ENCODE measurements around the gene LMAN2. TPM values are rescaled to one million over a fixed set of nuclear protein-coding genes. Genes with fewer than 3 reads are reported as not detected.

LMAN2 gene
- total RNA-seq, 6 donors from 2014 or later: 134 to 263 (median 177) TPM

- Histone ChIP-seq H3K27ac (peak overlapping the region in 2 of 4 donors; percentile 78 to 82), H3K27me3 (no peaks in the 10 kb centered on the region), H3K4me1 (peaks cover 33 to 57% (median 37%) of the 10 kb centered on the region in 4 donors), H3K9me3 (no peaks in the 10 kb centered on the region), H3K4me3 (peak overlapping the region in 3 of 4 donors; percentile 41 to 55 (median 48)), H3K36me3 (peaks cover 0 to 14% (median 0%) of the 10 kb centered on the region in 4 donors)
- WGBS, 2 donors: 26 to 58% methylated on average over 11 to 23 of the region's 42 CpGs
- TF ChIP-seq POLR2AphosphoS5 (IDR thresholded peaks at IDR 0.05) (no peak), CTCF (IDR thresholded peaks at IDR 0.05) (peak; percentile 33 to 78 (median 61)), EP300 (IDR thresholded peaks at IDR 0.05) (no peak), POLR2A (IDR thresholded peaks at IDR 0.05) (no peak)
- ATAC-seq (ENCODE audit: low FRiP score in 2 of 2) (peak; percentile 72 to 90), DNase-seq (peak; percentile 89 to 93)
Measured at GRCh38 chr5:177370488-177371119, 19.1 kb upstream of the LMAN2 start.

GRCh38 chr5:177369645-177370440 is 18.4 kb upstream of the LMAN2 start:
- ATAC-seq (ENCODE audit: low FRiP score in 2 of 2) (no peak), DNase-seq (no peak)
- Histone ChIP-seq H3K27me3 (no peaks in the 10 kb centered on the region), H3K9me3 (no peaks in the 10 kb centered on the region), H3K27ac (peak overlapping the region in 2 of 4 donors; percentile 78 to 82), H3K36me3 (peaks cover 0 to 14% (median 0%) of the 10 kb centered on the region in 4 donors), H3K4me1 (peaks cover 33 to 58% (median 37%) of the 10 kb centered on the region in 4 donors), H3K4me3 (no peak overlapping the region)
- WGBS, 2 donors: 67 to 77% methylated on average over 10 to 11 of the region's 11 CpGs
- TF ChIP-seq POLR2A (IDR thresholded peaks at IDR 0.05) (no peak), EP300 (IDR thresholded peaks at IDR 0.05) (no peak), CTCF (IDR thresholded peaks at IDR 0.05) (no peak), POLR2AphosphoS5 (IDR thresholded peaks at IDR 0.05) (no peak)

- TF ChIP-seq CTCF (IDR thresholded peaks at IDR 0.05) (peak in 5 of 6 experiments; percentile 29 to 59 (median 45)), POLR2A (IDR thresholded peaks at IDR 0.05) (no peak), POLR2AphosphoS5 (IDR thresholded peaks at IDR 0.05) (no peak), EP300 (IDR thresholded peaks at IDR 0.05) (no peak)
- Histone ChIP-seq H3K27me3 (no peaks in the 10 kb centered on the region), H3K9me3 (no peaks in the 10 kb centered on the region), H3K4me1 (peaks cover 34 to 61% (median 39%) of the 10 kb centered on the region in 4 donors), H3K36me3 (peaks cover 0 to 14% (median 0%) of the 10 kb centered on the region in 4 donors), H3K4me3 (no peak overlapping the region), H3K27ac (no peak overlapping the region)
- DNase-seq: no peak
- 65 to 73% methylated on average over 5 of the region's 5 CpGs for WGBS, 2 donors
- ATAC-seq (ENCODE audit: low FRiP score in 2 of 2): no peak
Measured at GRCh38 chr5:177368869-177369644, 17.6 kb upstream of the LMAN2 start.

GRCh38 chr5:177367981-177368868 is 16.8 kb upstream of the LMAN2 start:
- peaks cover 42 to 69% (median 47%) of the 10 kb centered on the region in 4 donors for H3K4me1 ChIP-seq

More at GRCh38 chr5:177367981-177368868, 16.8 kb upstream of the LMAN2 start:
- ATAC-seq (ENCODE audit: low FRiP score in 2 of 2) (no peak), DNase-seq (no peak)
- TF ChIP-seq POLR2A (IDR thresholded peaks at IDR 0.05) (no peak), CTCF (IDR thresholded peaks at IDR 0.05) (no peak)
- 88 to 92% methylated on average over 18 to 29 of the region's 29 CpGs for WGBS, 2 donors
- Histone ChIP-seq H3K27ac (peak overlapping the region in 1 of 4 donors; percentile 88), H3K36me3 (peaks cover 0 to 14% (median 0%) of the 10 kb centered on the region in 4 donors), H3K27me3 (no peaks in the 10 kb centered on the region), H3K4me3 (peak overlapping the region in 2 of 4 donors; percentile 55 to 57), H3K9me3 (no peaks in the 10 kb centered on the region)
